ENCODE results near the gene KIRREL1. TPM values are rescaled to one million over a fixed set of nuclear protein-coding genes. Genes with fewer than 3 reads are reported as not detected.

Gene KIRREL1
- total RNA-seq, 1 donor from 2014 or later, result not detected

DNA sequence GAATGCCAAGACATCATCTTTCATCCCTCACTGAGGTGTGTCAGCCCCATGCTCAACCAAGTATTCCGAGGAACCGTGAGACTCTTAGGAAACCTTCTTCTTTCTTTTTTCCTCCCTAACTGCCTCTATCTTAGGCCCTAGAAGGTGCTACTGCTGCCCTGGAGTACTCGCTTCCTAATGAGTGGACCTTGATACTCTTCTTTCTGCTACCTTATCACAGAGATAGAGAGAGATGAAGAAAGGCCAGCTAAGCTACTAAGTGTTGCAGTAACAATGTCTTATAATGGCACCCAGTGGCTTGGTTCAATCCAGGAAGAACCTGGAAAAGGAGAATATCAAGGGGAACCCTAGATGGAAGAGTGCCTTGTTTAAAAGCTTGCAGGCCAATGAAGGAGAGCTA, 86.6 kb downstream of the KIRREL1 start:
- Mint-ChIP-seq H3K4me1 (ENCODE audit: low read depth) (no peaks in the 10 kb centered on the region), H3K27ac (no peak overlapping the region), H3K9me3 (no peaks in the 10 kb centered on the region), H3K27me3 (ENCODE audit: low read depth) (no peaks in the 10 kb centered on the region), H3K36me3 (ENCODE audit: low read depth) (no peaks in the 10 kb centered on the region), H3K4me3 (ENCODE audit: low read depth) (no peak overlapping the region)
- intact Hi-C loops (cut with micrococcal nuclease), result no loop called here
- DNase-seq (ENCODE audit: low spot score), result no peak

DNA sequence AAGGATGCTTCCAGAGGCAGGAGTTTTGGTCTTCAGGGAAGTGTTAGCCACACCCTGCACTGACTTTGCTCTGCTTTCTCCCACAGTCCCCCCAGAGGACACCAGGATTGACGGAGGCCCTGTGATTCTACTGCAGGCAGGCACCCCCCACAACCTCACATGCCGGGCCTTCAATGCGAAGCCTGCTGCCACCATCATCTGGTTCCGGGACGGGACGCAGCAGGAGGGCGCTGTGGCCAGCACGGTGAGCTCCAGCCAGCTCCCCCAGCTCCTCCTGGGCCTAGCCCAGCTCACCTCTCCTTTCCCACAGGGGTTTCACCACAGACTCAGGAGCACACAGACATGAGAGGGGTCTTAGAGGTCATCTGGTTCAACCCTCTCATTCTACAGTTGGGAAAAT, 90.9 kb downstream of the KIRREL1 start:
- no peak for DNase-seq (ENCODE audit: low spot score)
- Mint-ChIP-seq H3K36me3 (ENCODE audit: low read depth) (no peaks in the 10 kb centered on the region), H3K4me1 (ENCODE audit: low read depth) (no peaks in the 10 kb centered on the region), H3K27ac (no peak overlapping the region), H3K4me3 (ENCODE audit: low read depth) (no peak overlapping the region), H3K9me3 (no peaks in the 10 kb centered on the region), H3K27me3 (ENCODE audit: low read depth) (no peaks in the 10 kb centered on the region)
- intact Hi-C loops (cut with micrococcal nuclease), result no loop called here

DNA sequence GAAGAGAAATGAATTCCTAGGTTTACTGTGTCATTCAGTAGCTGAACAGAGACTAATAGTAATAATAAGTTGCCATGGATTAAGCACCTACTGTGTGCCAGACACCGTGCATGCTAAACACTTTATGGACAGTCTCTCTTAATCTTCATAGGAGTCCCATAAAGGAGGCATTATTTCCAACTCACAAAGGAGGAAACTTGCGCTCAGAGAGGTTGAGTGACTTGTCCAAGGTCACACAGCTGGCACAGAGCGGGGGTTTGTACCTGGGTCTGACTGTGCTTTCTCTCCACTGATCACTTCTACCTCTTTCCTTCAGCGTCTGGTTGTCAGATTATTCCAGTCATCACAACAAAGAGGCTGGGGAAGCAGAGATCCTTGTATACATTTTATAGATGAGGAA, 91.3 kb downstream of the KIRREL1 start:
- intact Hi-C loops (cut with micrococcal nuclease), result no loop called here
- Mint-ChIP-seq H3K9me3 (no peaks in the 10 kb centered on the region), H3K4me1 (ENCODE audit: low read depth) (no peaks in the 10 kb centered on the region), H3K27me3 (ENCODE audit: low read depth) (no peaks in the 10 kb centered on the region), H3K27ac (no peak overlapping the region), H3K4me3 (ENCODE audit: low read depth) (no peak overlapping the region), H3K36me3 (ENCODE audit: low read depth) (no peaks in the 10 kb centered on the region)
- DNase-seq (ENCODE audit: low spot score), result no peak

DNA sequence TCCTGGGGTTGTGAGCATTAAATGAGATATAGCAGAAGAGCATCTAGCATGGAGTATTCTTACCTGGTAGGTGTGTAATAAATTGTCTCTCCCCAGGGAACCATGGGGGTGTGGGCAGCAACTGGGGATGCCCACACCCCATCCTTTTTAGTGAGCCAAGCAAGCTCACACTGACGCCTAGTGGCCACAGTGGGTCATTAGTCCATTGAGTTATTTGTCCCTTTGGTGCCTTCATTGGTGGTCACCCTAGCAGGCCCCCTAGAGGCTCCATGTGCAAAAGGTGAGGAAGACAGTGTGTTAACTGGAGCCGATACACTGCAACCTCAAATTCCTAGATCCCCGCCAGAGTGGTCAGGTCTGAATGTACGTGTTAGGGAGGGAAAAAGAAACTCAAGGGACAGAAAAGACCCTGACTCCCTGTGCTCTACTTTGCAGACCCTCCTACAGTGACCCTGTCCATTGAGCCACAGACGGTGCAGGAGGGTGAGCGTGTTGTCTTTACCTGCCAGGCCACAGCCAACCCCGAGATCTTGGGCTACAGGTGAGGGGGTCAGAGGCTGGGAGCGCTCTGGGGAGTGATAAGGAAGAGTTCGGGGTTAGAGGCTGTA, 94.0 kb downstream of the KIRREL1 start:
- no peaks in the 10 kb centered on the region for H3K36me3 Mint-ChIP-seq (ENCODE audit: low read depth)
- H3K4me1 Mint-ChIP-seq (ENCODE audit: low read depth), result no peaks in the 10 kb centered on the region
- intact Hi-C loops (cut with micrococcal nuclease), result loop anchor here (2.0 kb wide), 1 partner anchor 95 kb away; the partner anchor contains the start of gene KIRREL1
- H3K9me3 Mint-ChIP-seq, result no peaks in the 10 kb centered on the region
- no peak overlapping the region for H3K27ac Mint-ChIP-seq
- H3K4me3 Mint-ChIP-seq (ENCODE audit: low read depth), result no peak overlapping the region
- no peak for DNase-seq (ENCODE audit: low spot score)
- H3K27me3 Mint-ChIP-seq (ENCODE audit: low read depth), result no peaks in the 10 kb centered on the region

DNA sequence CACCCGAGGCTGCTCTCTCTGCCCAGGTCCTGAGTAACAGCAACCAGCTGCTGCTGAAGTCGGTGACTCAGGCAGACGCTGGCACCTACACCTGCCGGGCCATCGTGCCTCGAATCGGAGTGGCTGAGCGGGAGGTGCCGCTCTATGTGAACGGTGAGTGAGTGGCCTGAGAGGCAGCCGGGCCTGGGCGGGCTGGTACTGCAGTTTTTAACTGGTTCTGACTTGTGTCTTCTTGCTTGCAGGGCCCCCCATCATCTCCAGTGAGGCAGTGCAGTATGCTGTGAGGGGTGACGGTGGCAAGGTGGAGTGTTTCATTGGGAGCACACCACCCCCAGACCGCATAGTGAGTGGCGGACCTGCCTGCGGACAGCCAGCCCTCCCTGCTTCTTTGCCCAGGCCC, 96.0 kb downstream of the KIRREL1 start:
- Mint-ChIP-seq H3K4me1 (ENCODE audit: low read depth) (no peaks in the 10 kb centered on the region), H3K9me3 (no peaks in the 10 kb centered on the region), H3K27me3 (ENCODE audit: low read depth) (no peaks in the 10 kb centered on the region), H3K36me3 (ENCODE audit: low read depth) (no peaks in the 10 kb centered on the region), H3K27ac (no peak overlapping the region), H3K4me3 (ENCODE audit: low read depth) (no peak overlapping the region)
- no peak for DNase-seq (ENCODE audit: low spot score)
- intact Hi-C loops (cut with micrococcal nuclease), result no loop called here

DNA sequence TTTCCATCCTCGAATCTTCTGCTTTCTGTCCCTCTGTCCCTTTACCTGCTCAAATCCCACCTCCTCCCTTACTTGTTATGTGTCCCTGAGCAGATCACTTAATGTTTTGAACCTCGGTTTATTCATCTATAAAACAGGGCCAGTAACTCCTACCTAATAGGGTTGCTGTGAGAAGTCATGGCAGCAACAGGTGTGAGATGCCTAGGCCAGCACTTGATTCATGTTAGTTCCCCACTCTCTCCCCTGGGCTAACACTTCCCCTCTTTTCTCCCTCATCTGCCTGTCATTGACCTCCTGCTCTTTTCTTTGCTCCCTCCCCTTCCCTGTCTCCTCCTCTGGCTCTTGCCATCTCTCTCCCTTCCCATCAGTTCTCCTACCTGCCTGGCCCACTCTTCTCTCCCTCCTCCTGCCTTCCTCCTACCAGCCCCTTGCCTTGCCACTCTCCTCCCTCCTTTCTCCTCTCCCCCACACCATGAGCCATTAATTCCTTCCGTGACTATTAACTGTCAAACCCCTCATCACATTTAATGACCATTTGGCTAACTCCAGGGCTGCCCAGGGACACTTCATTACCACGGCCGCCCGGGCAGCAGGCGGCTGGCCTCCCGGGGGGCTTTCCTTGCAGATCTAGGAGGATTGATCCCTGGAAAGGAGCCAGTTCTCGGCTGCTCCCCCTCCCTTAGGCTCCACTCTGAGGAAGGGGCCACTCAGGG, 96.6 kb downstream of the KIRREL1 start:
- Mint-ChIP-seq H3K4me3 (ENCODE audit: low read depth) (no peak overlapping the region), H3K27me3 (ENCODE audit: low read depth) (no peaks in the 10 kb centered on the region), H3K9me3 (no peaks in the 10 kb centered on the region), H3K4me1 (ENCODE audit: low read depth) (no peaks in the 10 kb centered on the region), H3K27ac (no peak overlapping the region), H3K36me3 (ENCODE audit: low read depth) (no peaks in the 10 kb centered on the region)
- intact Hi-C loops (cut with micrococcal nuclease), result no loop called here
- no peak for DNase-seq (ENCODE audit: low spot score)

DNA sequence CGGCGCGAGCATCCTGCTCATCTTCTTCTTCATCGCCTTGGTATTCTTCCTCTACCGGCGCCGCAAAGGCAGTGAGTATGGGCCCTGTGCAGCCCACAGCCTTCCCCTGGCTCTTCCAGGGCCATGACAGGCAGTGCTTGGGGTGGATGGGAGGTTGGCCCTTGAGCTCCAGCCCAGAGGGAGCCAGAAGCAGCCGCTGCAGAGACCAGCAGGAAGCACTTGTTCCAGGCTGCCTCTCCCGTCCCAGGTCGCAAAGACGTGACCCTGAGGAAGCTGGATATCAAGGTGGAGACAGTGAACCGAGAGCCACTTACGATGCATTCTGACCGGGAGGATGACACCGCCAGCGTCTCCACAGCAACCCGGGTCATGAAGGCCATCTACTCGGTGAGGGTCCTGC, 99.9 kb downstream of the KIRREL1 start:
- intact Hi-C loops (cut with micrococcal nuclease), result no loop called here
- Mint-ChIP-seq H3K4me3 (ENCODE audit: low read depth) (no peak overlapping the region), H3K27me3 (ENCODE audit: low read depth) (peaks cover 2% of the 10 kb centered on the region), H3K4me1 (ENCODE audit: low read depth) (no peaks in the 10 kb centered on the region), H3K9me3 (no peaks in the 10 kb centered on the region), H3K27ac (no peak overlapping the region), H3K36me3 (ENCODE audit: low read depth) (no peaks in the 10 kb centered on the region)
- DNase-seq (ENCODE audit: low spot score), result no peak

DNA sequence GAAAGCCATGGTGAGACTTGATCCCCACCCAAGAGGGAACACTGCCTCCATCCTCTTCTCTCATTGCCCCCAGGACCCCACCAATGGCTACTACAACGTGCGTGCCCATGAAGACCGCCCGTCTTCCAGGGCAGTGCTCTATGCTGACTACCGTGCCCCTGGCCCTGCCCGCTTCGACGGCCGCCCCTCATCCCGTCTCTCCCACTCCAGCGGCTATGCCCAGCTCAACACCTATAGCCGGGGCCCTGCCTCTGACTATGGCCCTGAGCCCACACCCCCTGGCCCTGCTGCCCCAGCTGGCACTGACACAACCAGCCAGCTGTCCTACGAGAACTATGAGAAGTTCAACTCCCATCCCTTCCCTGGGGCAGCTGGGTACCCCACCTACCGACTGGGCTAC, 101.1 kb downstream of the KIRREL1 start:
- H3K9me3 Mint-ChIP-seq, result no peaks in the 10 kb centered on the region
- peaks cover 2% of the 10 kb centered on the region for H3K27me3 Mint-ChIP-seq (ENCODE audit: low read depth)
- no peaks in the 10 kb centered on the region for H3K4me1 Mint-ChIP-seq (ENCODE audit: low read depth)
- H3K4me3 Mint-ChIP-seq (ENCODE audit: low read depth), result no peak overlapping the region
- no peaks in the 10 kb centered on the region for H3K36me3 Mint-ChIP-seq (ENCODE audit: low read depth)
- DNase-seq (ENCODE audit: low spot score), result no peak
- no peak overlapping the region for H3K27ac Mint-ChIP-seq
- intact Hi-C loops (cut with micrococcal nuclease), result no loop called here

DNA sequence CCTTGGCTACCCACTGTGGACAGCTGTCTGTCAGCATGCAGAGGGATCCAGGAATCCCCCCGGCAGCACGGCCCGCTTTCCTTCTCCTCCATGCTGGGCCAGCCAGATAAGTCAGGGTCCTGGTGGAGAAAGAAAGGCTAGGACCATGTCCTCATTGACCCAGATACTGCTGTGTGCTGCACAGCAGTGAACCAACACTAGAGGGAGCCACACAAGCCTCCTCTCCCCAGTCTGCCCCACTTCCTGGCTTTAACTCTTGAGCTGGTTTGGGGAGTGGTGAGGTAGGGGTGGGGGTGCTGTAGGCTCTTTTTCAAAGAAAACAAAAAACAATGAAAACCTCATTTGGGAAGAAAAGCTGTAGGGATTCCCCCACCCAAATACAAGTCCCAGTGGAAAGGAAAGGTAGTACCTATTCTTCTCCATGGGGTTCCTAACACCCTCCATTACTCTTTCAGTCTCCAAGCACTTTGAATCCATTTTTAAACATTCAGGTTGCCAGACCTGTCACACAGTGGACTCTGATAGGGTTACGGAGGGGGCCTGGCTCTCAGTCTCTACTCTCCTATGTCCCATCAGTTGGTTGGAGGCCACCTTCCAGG, 102.4 kb downstream of the KIRREL1 start:
- peaks cover 2% of the 10 kb centered on the region for H3K27me3 Mint-ChIP-seq (ENCODE audit: low read depth)
- intact Hi-C loops (cut with micrococcal nuclease), result no loop called here
- peak; percentile 13 for DNase-seq (ENCODE audit: low spot score)
- H3K27ac Mint-ChIP-seq, result no peak overlapping the region
- H3K4me1 Mint-ChIP-seq (ENCODE audit: low read depth), result no peaks in the 10 kb centered on the region
- H3K9me3 Mint-ChIP-seq, result no peaks in the 10 kb centered on the region
- no peaks in the 10 kb centered on the region for H3K36me3 Mint-ChIP-seq (ENCODE audit: low read depth)
- H3K4me3 Mint-ChIP-seq (ENCODE audit: low read depth), result no peak overlapping the region

DNA sequence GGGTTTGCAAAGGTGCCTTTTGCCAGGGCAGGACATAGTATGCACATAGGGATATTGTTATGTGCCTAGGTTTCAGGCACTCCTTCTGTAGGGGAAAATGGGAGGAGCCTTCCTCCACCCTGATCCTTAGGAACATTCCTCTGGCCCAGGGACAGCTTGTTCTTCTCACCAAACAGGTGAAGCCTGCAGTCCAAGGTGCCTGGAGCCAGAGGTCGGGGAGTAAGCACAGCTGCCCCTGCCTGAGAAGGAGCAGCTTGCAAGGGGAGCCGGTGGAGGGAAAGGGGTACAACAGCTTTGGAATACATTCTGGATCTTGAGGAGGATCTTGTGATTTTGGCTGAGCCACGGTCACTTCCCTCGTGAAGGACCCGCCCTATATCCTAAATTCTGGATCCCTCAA, 104.8 kb downstream of the KIRREL1 start:
- peaks cover 7% of the 10 kb centered on the region for H3K27me3 Mint-ChIP-seq (ENCODE audit: low read depth)
- intact Hi-C loops (cut with micrococcal nuclease), result no loop called here
- no peak overlapping the region for H3K4me3 Mint-ChIP-seq (ENCODE audit: low read depth)
- DNase-seq (ENCODE audit: low spot score), result no peak
- peaks cover 5% of the 10 kb centered on the region for H3K4me1 Mint-ChIP-seq (ENCODE audit: low read depth)
- H3K27ac Mint-ChIP-seq, result no peak overlapping the region
- H3K9me3 Mint-ChIP-seq, result no peaks in the 10 kb centered on the region
- H3K36me3 Mint-ChIP-seq (ENCODE audit: low read depth), result no peaks in the 10 kb centered on the region

DNA sequence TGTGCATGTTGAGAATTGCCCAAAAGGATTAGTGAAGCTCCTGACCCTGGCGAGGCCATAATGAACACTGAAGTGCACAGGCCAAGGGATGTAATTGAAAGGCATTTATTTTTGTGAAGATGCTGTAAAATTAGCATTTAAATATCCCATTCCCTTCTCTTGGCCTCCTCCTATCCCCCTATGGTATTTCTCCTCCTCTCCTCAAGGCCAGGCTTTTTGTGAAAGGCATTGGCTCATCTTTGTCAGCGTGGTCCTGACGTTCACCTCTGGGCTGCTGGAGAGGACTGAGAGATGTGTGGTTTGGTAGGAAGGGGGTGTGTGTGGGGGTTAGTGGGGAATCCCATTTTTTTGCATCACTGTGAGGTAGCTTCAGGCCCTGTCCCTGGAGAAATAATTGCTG, 105.7 kb downstream of the KIRREL1 start:
- Mint-ChIP-seq H3K4me3 (ENCODE audit: low read depth) (no peak overlapping the region), H3K9me3 (no peaks in the 10 kb centered on the region), H3K4me1 (ENCODE audit: low read depth) (peaks cover 5% of the 10 kb centered on the region), H3K27me3 (ENCODE audit: low read depth) (peaks cover 7% of the 10 kb centered on the region), H3K36me3 (ENCODE audit: low read depth) (no peaks in the 10 kb centered on the region), H3K27ac (no peak overlapping the region)
- intact Hi-C loops (cut with micrococcal nuclease), result no loop called here
- no peak for DNase-seq (ENCODE audit: low spot score)

DNA sequence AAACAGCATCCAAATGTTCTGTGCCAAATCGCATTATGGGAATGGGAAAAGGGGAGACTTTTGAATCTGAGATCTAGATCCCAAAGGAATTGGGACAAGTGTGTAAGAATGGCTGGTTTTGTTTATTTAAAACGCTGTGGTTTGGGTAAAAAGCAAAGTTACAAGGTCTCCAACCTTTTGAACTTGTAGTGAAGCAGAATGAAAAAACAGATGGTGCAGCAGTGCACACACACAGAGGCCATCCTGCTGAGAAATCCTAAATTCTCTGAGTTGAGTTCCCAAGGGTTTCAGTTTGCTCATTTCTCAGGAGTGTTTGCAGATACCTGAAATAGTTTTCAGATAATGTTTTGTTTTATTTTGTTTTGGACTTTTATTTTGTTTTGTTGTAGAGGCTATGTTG, 107.1 kb downstream of the KIRREL1 start:
- intact Hi-C loops (cut with micrococcal nuclease), result no loop called here
- Mint-ChIP-seq H3K27me3 (ENCODE audit: low read depth) (peaks cover 13% of the 10 kb centered on the region), H3K36me3 (ENCODE audit: low read depth) (no peaks in the 10 kb centered on the region), H3K4me3 (ENCODE audit: low read depth) (no peak overlapping the region), H3K9me3 (no peaks in the 10 kb centered on the region), H3K27ac (no peak overlapping the region), H3K4me1 (ENCODE audit: low read depth) (peaks cover 5% of the 10 kb centered on the region)
- DNase-seq (ENCODE audit: low spot score), result no peak

DNA sequence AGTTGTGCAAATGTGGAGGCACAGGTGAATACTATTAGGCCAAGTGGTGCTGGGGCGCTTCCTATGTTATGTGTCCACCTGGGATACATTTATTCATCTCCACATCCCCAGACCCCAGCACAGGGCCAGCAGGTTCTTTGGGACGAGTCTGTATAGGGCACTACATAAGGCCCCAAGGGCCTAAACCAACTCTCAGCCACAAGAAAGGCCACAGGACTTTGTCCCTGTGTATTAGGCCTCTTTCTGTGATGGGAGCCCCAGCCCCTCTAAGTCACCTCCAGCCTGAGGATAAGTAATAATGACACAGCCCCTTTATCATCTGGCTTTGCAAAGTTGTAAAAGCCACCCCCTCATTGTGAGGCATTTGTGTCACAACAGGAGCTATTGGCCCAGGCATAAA, 108.0 kb downstream of the KIRREL1 start:
- Mint-ChIP-seq H3K27me3 (ENCODE audit: low read depth) (peaks cover 18% of the 10 kb centered on the region), H3K9me3 (no peaks in the 10 kb centered on the region), H3K36me3 (ENCODE audit: low read depth) (no peaks in the 10 kb centered on the region), H3K4me1 (ENCODE audit: low read depth) (peaks cover 5% of the 10 kb centered on the region), H3K4me3 (ENCODE audit: low read depth) (no peak overlapping the region), H3K27ac (no peak overlapping the region)
- intact Hi-C loops (cut with micrococcal nuclease), result no loop called here
- DNase-seq (ENCODE audit: low spot score), result no peak
